ENCODE results near the gene UCP3. TPM values are rescaled to one million over a fixed set of nuclear protein-coding genes. Genes with fewer than 3 reads are reported as not detected.

The UCP3 gene
- total RNA-seq, 6 experiments from 2014 or later = 0.10 to 0.62 (median 0.39) TPM

- DNase-seq = no peak
- Mint-ChIP-seq H3K4me3 (no peak overlapping the region), H3K9me3 (no peaks in the 10 kb centered on the region), H3K4me1 (ENCODE audit: low read depth) (no peaks in the 10 kb centered on the region), H3K36me3 (ENCODE audit: low read depth) (no peaks in the 10 kb centered on the region), H3K27ac (no peak overlapping the region), H3K27me3 (ENCODE audit: insufficient read depth) (no peaks in the 10 kb centered on the region)
- no peak for TF ChIP-seq CTCF (IDR thresholded peaks at IDR 0.05)
Measured at GRCh38 chr11:74001822-74002286, 7.0 kb downstream of the UCP3 start.

GRCh38 chr11:74000307-74001133 lies 8.4 kb downstream of the UCP3 start:
- no peak overlapping the region for H3K4me3 Mint-ChIP-seq
- no peaks in the 10 kb centered on the region for H3K9me3 Mint-ChIP-seq
- H3K36me3 Mint-ChIP-seq (ENCODE audit: low read depth) = no peaks in the 10 kb centered on the region
- no peaks in the 10 kb centered on the region for H3K4me1 Mint-ChIP-seq (ENCODE audit: low read depth)
- no peak for DNase-seq
- H3K27me3 Mint-ChIP-seq (ENCODE audit: insufficient read depth) = no peaks in the 10 kb centered on the region
- no peak for TF ChIP-seq CTCF (IDR thresholded peaks at IDR 0.05)
- H3K27ac Mint-ChIP-seq = no peak overlapping the region

GRCh38 chr11:73999581-74000306 lies 9.1 kb downstream of the UCP3 start:
- H3K4me3 Mint-ChIP-seq = no peak overlapping the region
- no peak for TF ChIP-seq CTCF (IDR thresholded peaks at IDR 0.05)
- H3K36me3 Mint-ChIP-seq (ENCODE audit: low read depth) = no peaks in the 10 kb centered on the region
- no peak for DNase-seq
- no peaks in the 10 kb centered on the region for H3K27me3 Mint-ChIP-seq (ENCODE audit: insufficient read depth)
- H3K4me1 Mint-ChIP-seq (ENCODE audit: low read depth) = no peaks in the 10 kb centered on the region
- no peak overlapping the region for H3K27ac Mint-ChIP-seq
- no peaks in the 10 kb centered on the region for H3K9me3 Mint-ChIP-seq

GRCh38 chr11:73998846-73999575 lies 9.9 kb downstream of the UCP3 start:
- Mint-ChIP-seq H3K27me3 (ENCODE audit: insufficient read depth) (no peaks in the 10 kb centered on the region), H3K4me1 (ENCODE audit: low read depth) (no peaks in the 10 kb centered on the region), H3K27ac (no peak overlapping the region), H3K36me3 (ENCODE audit: low read depth) (no peaks in the 10 kb centered on the region), H3K4me3 (no peak overlapping the region), H3K9me3 (no peaks in the 10 kb centered on the region)
- TF ChIP-seq CTCF (IDR thresholded peaks at IDR 0.05) = no peak
- no peak for DNase-seq

- Mint-ChIP-seq H3K27ac (no peak overlapping the region), H3K4me1 (ENCODE audit: low read depth) (no peaks in the 10 kb centered on the region), H3K36me3 (ENCODE audit: low read depth) (no peaks in the 10 kb centered on the region), H3K4me3 (no peak overlapping the region), H3K9me3 (no peaks in the 10 kb centered on the region), H3K27me3 (ENCODE audit: insufficient read depth) (no peaks in the 10 kb centered on the region)
- no peak for TF ChIP-seq CTCF (IDR thresholded peaks at IDR 0.05)
- DNase-seq = no peak
Measured at GRCh38 chr11:73997120-73997770, 11.6 kb downstream of the UCP3 start.
